Left renal pelvis (tissue), 4 donors: Measurements from ENCODE around the gene HIF1AN. TPM values are rescaled to one million over a fixed set of nuclear protein-coding genes. Genes with fewer than 3 reads are reported as not detected.
A peak's percentile ranks its signal among the peaks of the same experiment; 100 is the strongest.
"Not testable (repeated sequence)": the region's sequence is repeated elsewhere in the genome, so short reads cannot be mapped to it uniquely, and the experiment has no call there.

Source experiments
- DNase-seq, 4 donors: peaks; one replicate each; pipeline ENCODE4 v3.0.0-alpha.2; 2013; ENCODE audit warnings: low read depth in 4 of 4, low spot score in 3 of 4
- polyA plus RNA-seq, 4 donors: library from polyadenylated mRNA; unstranded; fragments of 120-200 nt; gene quantifications; one replicate each; pipeline ENCODE4 v1.2.1, GENCODE V29; 2013; ENCODE audit not compliant: insufficient read length in 4 of 4

The HIF1AN gene
- polyA plus RNA-seq, 4 donors, result 31.3 to 41.7 (median 39.3) TPM

- no peak for DNase-seq
These were observed 29.7 kb downstream of the HIF1AN start for GRCh38 chr10:100565206-100565985.

GRCh38 chr10:100566561-100566960 lies 30.8 kb downstream of the HIF1AN start:
- no peak for DNase-seq

- DNase-seq, result no peak
These were observed 31.5 kb downstream of the HIF1AN start for GRCh38 chr10:100567249-100567648.

- DNase-seq, result no peak
These were observed 32.1 kb downstream of the HIF1AN start for GRCh38 chr10:100567826-100568225.

- DNase-seq, result no peak
These were observed 33.2 kb downstream of the HIF1AN start for GRCh38 chr10:100568912-100569311.

- peak; percentile 51 to 86 (median 59) for DNase-seq
These were observed 34.1 kb downstream of the HIF1AN start for GRCh38 chr10:100569687-100570481.

GRCh38 chr10:100570506-100570905 lies 34.8 kb downstream of the HIF1AN start:
- DNase-seq, result no peak

GRCh38 chr10:100571084-100571856 lies 35.5 kb downstream of the HIF1AN start:
- DNase-seq, result no peak

GRCh38 chr10:100575146-100575545 lies 39.4 kb downstream of the HIF1AN start:
- not testable (repeated sequence) for DNase-seq

- no peak for DNase-seq
These were observed 40.0 kb downstream of the HIF1AN start for GRCh38 chr10:100575585-100576281.

GRCh38 chr10:100576282-100576635 lies 40.5 kb downstream of the HIF1AN start:
- DNase-seq, result no peak

- DNase-seq, result no peak
These were observed 43.7 kb downstream of the HIF1AN start for GRCh38 chr10:100579261-100580090.

- DNase-seq, result no peak
These were observed 51.2 kb downstream of the HIF1AN start for GRCh38 chr10:100586959-100587358.

- DNase-seq, result no peak
These were observed 62.4 kb downstream of the HIF1AN start for GRCh38 chr10:100598166-100598565.

GRCh38 chr10:100600218-100600617 lies 64.5 kb downstream of the HIF1AN start:
- no peak for DNase-seq

- DNase-seq, result no peak
These were observed 71.7 kb downstream of the HIF1AN start for GRCh38 chr10:100607439-100607838.
